ENCODE measurements around the gene ASXL1.
"Not testable (repeated sequence)": the region's sequence is repeated elsewhere in the genome, so short reads cannot be mapped to it uniquely, and the experiment has no call there.

Gene ASXL1

GRCh38 chr20:32339116-32339515, 19.0 kb upstream of the ASXL1 start:
- H3K4me3 ChIP-seq (replicated peaks; ENCODE audit: low read depth, low read length) = no peak overlapping the region
- peaks cover 4% of the 10 kb centered on the region for H3K36me3 ChIP-seq (ENCODE audit: control insufficient read depth, insufficient read depth, low read length)
- no peak for DNase-seq (ENCODE audit: extremely low read depth, insufficient read length)
- no peaks in the 10 kb centered on the region for H3K27me3 ChIP-seq (replicated peaks; ENCODE audit: control insufficient read depth, insufficient read depth, low read length)
- TF ChIP-seq CTCF (IDR thresholded peaks at IDR 0.05; ENCODE audit: insufficient read depth, low read length, poor library complexity, severe bottlenecking) = no peak

- not testable (repeated sequence) for DNase-seq (ENCODE audit: extremely low read depth, insufficient read length); H3K36me3 ChIP-seq (ENCODE audit: control insufficient read depth, insufficient read depth, low read length); H3K4me3 ChIP-seq (replicated peaks; ENCODE audit: low read depth, low read length); H3K27me3 ChIP-seq (replicated peaks; ENCODE audit: control insufficient read depth, insufficient read depth, low read length)
These were observed 17.1 kb upstream of the ASXL1 start for GRCh38 chr20:32341053-32341452.

DNA sequence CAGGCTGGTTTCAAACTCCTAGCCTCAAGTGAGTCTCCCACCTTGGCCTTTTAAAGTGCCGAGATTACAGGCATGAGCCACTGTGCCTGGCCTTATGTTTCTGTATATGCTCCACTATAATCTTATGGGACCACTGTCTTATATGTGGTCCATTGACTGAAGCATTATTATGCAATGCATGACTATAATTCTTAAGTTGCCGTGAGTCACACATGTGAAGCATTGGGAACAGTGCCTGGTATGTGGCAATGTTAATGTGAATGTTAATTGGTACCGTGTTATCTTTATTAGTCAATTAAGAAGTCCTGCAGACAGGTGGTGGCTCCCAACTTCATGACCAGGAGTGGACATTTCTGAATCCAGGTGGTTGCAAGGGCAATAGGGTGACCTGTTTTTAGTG, 14.7 kb upstream of the ASXL1 start:
- DNase-seq (ENCODE audit: extremely low read depth, insufficient read length) = no peak
- Histone ChIP-seq H3K36me3 (ENCODE audit: control insufficient read depth, insufficient read depth, low read length) (no peaks in the 10 kb centered on the region), H3K4me3 (replicated peaks; ENCODE audit: low read depth, low read length) (no peak overlapping the region), H3K27me3 (replicated peaks; ENCODE audit: control insufficient read depth, insufficient read depth, low read length) (no peaks in the 10 kb centered on the region)
- no peak for TF ChIP-seq CTCF (IDR thresholded peaks at IDR 0.05; ENCODE audit: insufficient read depth, low read length, poor library complexity, severe bottlenecking)

GRCh38 chr20:32344835-32345506, 13.2 kb upstream of the ASXL1 start:
- H3K36me3 ChIP-seq (ENCODE audit: control insufficient read depth, insufficient read depth, low read length) = no peaks in the 10 kb centered on the region
- TF ChIP-seq CTCF (IDR thresholded peaks at IDR 0.05; ENCODE audit: insufficient read depth, low read length, poor library complexity, severe bottlenecking) = no peak
- no peak for DNase-seq (ENCODE audit: extremely low read depth, insufficient read length)
- no peaks in the 10 kb centered on the region for H3K27me3 ChIP-seq (replicated peaks; ENCODE audit: control insufficient read depth, insufficient read depth, low read length)
- H3K4me3 ChIP-seq (replicated peaks; ENCODE audit: low read depth, low read length) = no peak overlapping the region

DNA sequence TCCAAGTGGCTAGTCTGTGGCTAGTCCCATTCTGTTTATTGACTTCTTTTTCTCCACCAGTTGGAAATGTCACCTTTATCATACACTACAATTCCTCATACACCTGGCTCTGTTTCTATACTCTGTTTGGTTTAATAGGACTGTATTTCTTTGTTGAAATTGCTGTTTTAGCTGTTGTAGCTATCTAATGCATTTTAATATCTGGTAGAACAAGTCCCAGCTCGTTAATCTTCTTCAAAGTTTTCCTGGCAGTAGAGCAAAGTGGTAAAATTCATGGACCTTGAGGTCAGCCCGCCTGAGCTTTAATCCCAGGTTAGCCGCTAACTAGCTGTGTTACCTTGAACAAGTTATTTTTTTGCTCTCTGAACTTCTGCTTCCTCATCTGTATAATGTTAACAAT, 9.9 kb upstream of the ASXL1 start:
- Histone ChIP-seq H3K4me3 (replicated peaks; ENCODE audit: low read depth, low read length) (no peak overlapping the region), H3K27me3 (replicated peaks; ENCODE audit: control insufficient read depth, insufficient read depth, low read length) (no peaks in the 10 kb centered on the region), H3K36me3 (ENCODE audit: control insufficient read depth, insufficient read depth, low read length) (no peaks in the 10 kb centered on the region)
- DNase-seq (ENCODE audit: extremely low read depth, insufficient read length) = no peak
- TF ChIP-seq CTCF (IDR thresholded peaks at IDR 0.05; ENCODE audit: insufficient read depth, low read length, poor library complexity, severe bottlenecking) = no peak

DNA sequence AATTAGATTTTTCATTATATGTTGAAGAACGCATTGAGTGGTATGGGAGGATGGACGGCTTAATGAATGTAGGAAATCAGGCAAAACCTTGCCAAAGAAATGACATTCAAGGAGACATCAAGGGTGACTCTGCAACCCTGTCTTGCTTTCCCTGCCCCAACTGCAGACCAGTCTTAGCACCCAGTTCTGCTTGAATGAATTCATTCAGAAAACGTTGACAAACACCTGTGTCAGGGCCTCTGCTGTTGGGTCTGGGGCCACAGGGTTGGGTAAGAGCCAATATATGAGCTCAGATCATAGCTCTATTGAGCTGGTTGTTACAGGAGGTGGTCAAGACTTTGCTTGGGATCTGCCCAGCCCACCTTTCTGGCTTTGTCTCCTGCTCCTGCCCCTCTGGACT, 7.7 kb upstream of the ASXL1 start:
- DNase-seq (ENCODE audit: extremely low read depth, insufficient read length) = no peak
- TF ChIP-seq CTCF (IDR thresholded peaks at IDR 0.05; ENCODE audit: insufficient read depth, low read length, poor library complexity, severe bottlenecking) = no peak
- Histone ChIP-seq H3K36me3 (ENCODE audit: control insufficient read depth, insufficient read depth, low read length) (no peaks in the 10 kb centered on the region), H3K27me3 (replicated peaks; ENCODE audit: control insufficient read depth, insufficient read depth, low read length) (no peaks in the 10 kb centered on the region), H3K4me3 (replicated peaks; ENCODE audit: low read depth, low read length) (no peak overlapping the region)
